ENCODE measurements around the gene RAB3GAP1.

Gene RAB3GAP1

DNA sequence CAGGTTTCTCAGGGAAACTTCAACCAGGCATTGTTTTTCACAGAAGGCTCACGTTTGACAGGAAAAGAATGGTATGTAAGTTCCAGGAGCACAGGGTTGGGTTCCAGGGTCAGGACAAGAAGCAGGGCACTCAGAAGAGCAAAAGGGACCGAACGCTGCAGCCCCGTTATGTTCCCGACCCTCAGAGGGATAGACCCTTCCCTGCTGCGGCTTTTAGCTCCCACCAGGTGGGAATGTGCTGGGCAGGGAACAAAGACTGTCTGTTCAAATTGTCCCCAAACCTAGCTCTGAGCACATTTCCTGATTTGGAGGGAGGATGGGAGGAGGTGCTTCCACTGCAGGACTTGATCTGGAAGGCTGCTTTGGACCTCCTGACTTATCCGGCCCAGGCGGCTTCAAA lies 130.1 kb downstream of the RAB3GAP1 start:
- H3K4me3 ChIP-seq (ENCODE audit: low read depth, low read length): no peak overlapping the region
- no peak for TF ChIP-seq CTCF (IDR thresholded peaks at IDR 0.05; ENCODE audit: insufficient read depth, low read depth, low read length, missing control alignments)

GRCh38 chr2:135182601-135183000 lies 130.5 kb downstream of the RAB3GAP1 start:
- H3K4me3 ChIP-seq (ENCODE audit: low read depth, low read length): no peak overlapping the region
- no peak for TF ChIP-seq CTCF (IDR thresholded peaks at IDR 0.05; ENCODE audit: insufficient read depth, low read depth, low read length, missing control alignments)
- no peak for DNase-seq (ENCODE audit: low read depth)

More for the DNA sequence above, 130.1 kb downstream of the RAB3GAP1 start:
- no peak for DNase-seq (ENCODE audit: low read depth)

GRCh38 chr2:135183822-135184221 lies 131.7 kb downstream of the RAB3GAP1 start:
- DNase-seq (ENCODE audit: low read depth): no peak
- TF ChIP-seq CTCF (IDR thresholded peaks at IDR 0.05; ENCODE audit: insufficient read depth, low read depth, low read length, missing control alignments): no peak
- no peak overlapping the region for H3K4me3 ChIP-seq (ENCODE audit: low read depth, low read length)

- no peak overlapping the region for H3K4me3 ChIP-seq (ENCODE audit: low read depth, low read length)
- TF ChIP-seq CTCF (IDR thresholded peaks at IDR 0.05; ENCODE audit: insufficient read depth, low read depth, low read length, missing control alignments): no peak
- no peak for DNase-seq (ENCODE audit: low read depth)
Measured at GRCh38 chr2:135186054-135186453, 134.0 kb downstream of the RAB3GAP1 start.

DNA sequence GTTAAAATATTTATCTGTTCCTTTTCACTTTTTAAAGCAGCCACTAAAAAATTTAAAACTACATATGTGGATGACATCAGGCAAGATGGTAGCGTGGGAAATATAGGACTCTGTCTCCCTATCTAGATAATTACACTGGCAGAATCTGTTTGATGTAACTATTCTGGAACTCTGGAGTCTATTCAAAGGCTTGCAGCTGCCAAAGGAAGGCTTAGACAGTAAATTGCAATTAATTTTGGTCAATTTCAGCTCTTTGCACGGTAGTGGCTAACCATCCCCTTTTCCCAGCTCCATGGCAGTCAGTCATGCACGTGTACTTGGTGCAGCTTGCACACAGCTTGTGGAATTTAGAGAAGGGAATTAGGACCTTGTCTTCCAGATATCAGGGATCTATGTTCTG lies 135.2 kb downstream of the RAB3GAP1 start:
- no peak for TF ChIP-seq CTCF (IDR thresholded peaks at IDR 0.05; ENCODE audit: insufficient read depth, low read depth, low read length, missing control alignments)
- no peak for DNase-seq (ENCODE audit: low read depth)
- H3K4me3 ChIP-seq (ENCODE audit: low read depth, low read length): no peak overlapping the region

DNA sequence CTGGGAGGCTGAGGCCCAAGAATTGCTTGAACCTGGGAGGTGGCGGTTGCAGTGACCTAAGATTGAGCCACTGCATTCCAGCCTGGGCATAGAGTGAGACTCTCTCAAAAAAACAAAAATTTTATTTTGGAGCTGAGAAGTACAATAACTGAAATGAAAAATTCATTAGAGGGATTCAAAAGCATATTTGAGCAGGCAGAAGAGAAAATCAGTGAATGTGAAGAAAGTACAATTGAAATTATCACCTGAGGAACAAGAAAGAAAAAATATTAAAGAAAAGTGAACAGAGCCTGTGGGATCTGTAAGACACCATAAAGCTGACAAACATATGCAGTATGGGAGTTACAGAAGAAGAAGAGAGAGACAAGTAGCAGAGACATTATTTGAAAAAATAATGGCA lies 137.1 kb downstream of the RAB3GAP1 start:
- no peak for DNase-seq (ENCODE audit: low read depth)
- TF ChIP-seq CTCF (IDR thresholded peaks at IDR 0.05; ENCODE audit: insufficient read depth, low read depth, low read length, missing control alignments): no peak

GRCh38 chr2:135190799-135191198 lies 138.7 kb downstream of the RAB3GAP1 start:
- DNase-seq (ENCODE audit: low read depth): no peak
- TF ChIP-seq CTCF (IDR thresholded peaks at IDR 0.05; ENCODE audit: insufficient read depth, low read depth, low read length, missing control alignments): no peak

More for the DNA sequence above, 137.1 kb downstream of the RAB3GAP1 start:
- H3K4me3 ChIP-seq (ENCODE audit: low read depth, low read length): no peak overlapping the region

More at GRCh38 chr2:135190799-135191198, 138.7 kb downstream of the RAB3GAP1 start:
- H3K4me3 ChIP-seq (ENCODE audit: low read depth, low read length): no peak overlapping the region
